Left ventricle myocardium inferior (tissue), 1 donor: ENCODE measurements around the gene HES7. TPM values are rescaled to one million over a fixed set of nuclear protein-coding genes. Genes with fewer than 3 reads are reported as not detected.

Experiments used
- DNase-seq: peaks from one replicate; pipeline ENCODE4 v3.0.0-alpha.2; 2020
- H3K27ac ChIP-seq: fragments of 200-600 bp; replicated peaks from 2 replicates; pipeline ENCODE4 v1.8.0; 2021
- H3K27me3 ChIP-seq: fragments of 200-600 bp; 2 replicates; pipeline ENCODE4 v1.8.0; 2021; ENCODE audit warnings: low read depth
- H3K36me3 ChIP-seq: fragments of 200-600 bp; 2 replicates; pipeline ENCODE4 v1.8.0; 2021
- H3K4me1 ChIP-seq: fragments of 200-600 bp; 2 replicates; pipeline ENCODE4 v1.8.0; 2021
- H3K4me3 ChIP-seq: fragments of 200-600 bp; 2 replicates; pipeline ENCODE4 v1.8.0; 2021; ENCODE audit warnings: mild to moderate bottlenecking, moderate library complexity
- H3K9me3 ChIP-seq: fragments of 200-600 bp; replicated peaks from 2 replicates; pipeline ENCODE4 v1.8.0; 2021
- intact Hi-C: fragments of 100-400 bp; cut with micrococcal nuclease; formaldehyde crosslinking; loops from one replicate; pipeline ENCODE4 v1.11.0; 2022
- total RNA-seq: library from RNA; stranded (reverse); fragmentation: NEBNext Ultra II Directional; extraction: Animal tissue kit (Norgen Biotek cat#: 25700); gene quantifications from one replicate; pipeline ENCODE4 v1.2.1, GENCODE V29; 2021
- TF ChIP-seq, protein P1 (sequence below): fragments of 200-600 bp; IDR thresholded peaks from 2 replicates; pipeline ENCODE4 v1.8.0; 2021; ENCODE audit warnings: antibody characterized with exemption, mild to moderate bottlenecking, borderline replicate concordance
- donor health status: DM: no; HTN: yes; CAD: no; lungs with severe emphysema.

Gene HES7
- total RNA-seq, 1 donor from 2014 or later, result not detected

DNA sequence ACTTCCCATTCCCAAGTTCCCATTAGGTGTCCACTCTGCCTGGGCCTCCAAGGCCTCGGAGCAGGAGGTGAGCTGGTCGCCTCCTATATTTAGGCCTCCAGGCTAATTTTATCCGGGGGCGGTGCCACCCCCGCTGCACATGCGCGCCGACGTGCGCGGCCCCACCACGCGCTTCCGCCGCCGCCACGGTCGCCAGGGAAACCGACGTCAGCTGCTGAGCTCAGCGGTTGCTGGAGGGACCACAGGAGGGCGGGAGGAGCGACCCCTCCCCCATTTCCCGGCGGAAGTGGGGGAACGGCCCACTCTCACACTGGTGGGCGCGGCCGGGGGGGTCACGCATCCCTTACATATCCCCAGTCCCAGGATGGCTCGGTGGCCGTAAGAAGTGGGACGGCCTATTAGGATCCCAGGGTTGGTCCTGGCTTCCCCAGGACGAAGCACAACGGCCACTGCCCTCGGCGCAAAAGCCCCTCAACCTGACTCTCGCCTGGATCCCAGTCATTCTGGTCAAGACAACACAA lies 27.3 kb upstream of the HES7 start:
- Histone ChIP-seq H3K36me3 (peaks cover 52% of the 10 kb centered on the region), H3K9me3 (no peaks in the 10 kb centered on the region), H3K27ac (peak overlapping the region; percentile 99), H3K27me3 (no peaks in the 10 kb centered on the region), H3K4me1 (peaks cover 75% of the 10 kb centered on the region), H3K4me3 (peak overlapping the region; percentile 75)
- peak; percentile 93 for DNase-seq
- intact Hi-C loops, result no loop called here
- TF ChIP-seq, protein P1, sequence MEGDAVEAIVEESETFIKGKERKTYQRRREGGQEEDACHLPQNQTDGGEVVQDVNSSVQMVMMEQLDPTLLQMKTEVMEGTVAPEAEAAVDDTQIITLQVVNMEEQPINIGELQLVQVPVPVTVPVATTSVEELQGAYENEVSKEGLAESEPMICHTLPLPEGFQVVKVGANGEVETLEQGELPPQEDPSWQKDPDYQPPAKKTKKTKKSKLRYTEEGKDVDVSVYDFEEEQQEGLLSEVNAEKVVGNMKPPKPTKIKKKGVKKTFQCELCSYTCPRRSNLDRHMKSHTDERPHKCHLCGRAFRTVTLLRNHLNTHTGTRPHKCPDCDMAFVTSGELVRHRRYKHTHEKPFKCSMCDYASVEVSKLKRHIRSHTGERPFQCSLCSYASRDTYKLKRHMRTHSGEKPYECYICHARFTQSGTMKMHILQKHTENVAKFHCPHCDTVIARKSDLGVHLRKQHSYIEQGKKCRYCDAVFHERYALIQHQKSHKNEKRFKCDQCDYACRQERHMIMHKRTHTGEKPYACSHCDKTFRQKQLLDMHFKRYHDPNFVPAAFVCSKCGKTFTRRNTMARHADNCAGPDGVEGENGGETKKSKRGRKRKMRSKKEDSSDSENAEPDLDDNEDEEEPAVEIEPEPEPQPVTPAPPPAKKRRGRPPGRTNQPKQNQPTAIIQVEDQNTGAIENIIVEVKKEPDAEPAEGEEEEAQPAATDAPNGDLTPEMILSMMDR, result peak; percentile 21

DNA sequence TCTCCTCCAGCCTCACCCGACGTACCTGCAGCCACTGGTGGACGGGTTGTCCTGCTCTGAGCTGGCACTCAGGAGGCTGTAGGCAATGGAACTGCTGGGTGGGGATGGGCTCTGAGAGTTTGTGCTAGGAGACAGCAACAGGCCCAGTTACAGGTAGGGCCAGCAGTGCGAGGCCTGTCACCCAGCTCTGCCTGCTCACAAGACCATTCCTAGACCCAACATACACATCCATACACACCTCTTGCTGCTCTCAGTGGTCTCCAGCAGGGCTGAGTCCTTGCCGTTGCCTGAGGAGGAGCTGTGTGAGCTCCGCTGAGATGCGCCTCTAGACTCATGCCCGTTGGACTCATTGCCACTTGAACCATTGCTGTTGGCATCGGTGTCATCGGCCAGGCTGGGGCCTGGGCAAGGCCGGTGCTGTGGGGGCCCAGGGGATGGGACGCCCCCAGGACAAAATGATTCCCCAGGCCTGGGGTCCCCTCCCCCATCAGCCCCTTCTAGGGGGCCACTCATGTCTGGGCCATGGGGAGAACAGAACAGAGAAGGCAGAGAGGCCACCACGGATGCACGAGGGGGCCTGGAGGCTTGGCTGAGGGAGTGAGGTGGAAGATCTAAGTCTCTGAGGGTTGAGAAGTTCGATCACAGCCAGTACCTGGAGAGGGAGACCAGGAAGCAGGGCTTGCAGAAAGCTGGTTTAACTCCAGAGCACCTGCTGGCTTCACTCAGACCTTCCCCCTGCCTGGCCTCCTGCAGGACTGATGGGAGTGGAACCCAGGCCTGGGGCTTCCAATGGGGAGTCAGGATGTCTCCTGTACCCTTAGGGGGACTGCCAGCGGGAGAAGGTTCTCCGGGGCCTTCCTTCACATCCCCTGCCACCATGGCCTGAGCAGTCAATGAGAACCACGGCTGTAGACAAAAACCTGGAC lies 26.6 kb upstream of the HES7 start:
- Histone ChIP-seq H3K4me3 (peak overlapping the region; percentile 75), H3K4me1 (peaks cover 76% of the 10 kb centered on the region), H3K27ac (peak overlapping the region; percentile 99), H3K9me3 (no peaks in the 10 kb centered on the region), H3K27me3 (no peaks in the 10 kb centered on the region), H3K36me3 (peaks cover 59% of the 10 kb centered on the region)
- intact Hi-C loops, result no loop called here
- no peak for DNase-seq
- TF ChIP-seq, protein P1, result no peak

DNA sequence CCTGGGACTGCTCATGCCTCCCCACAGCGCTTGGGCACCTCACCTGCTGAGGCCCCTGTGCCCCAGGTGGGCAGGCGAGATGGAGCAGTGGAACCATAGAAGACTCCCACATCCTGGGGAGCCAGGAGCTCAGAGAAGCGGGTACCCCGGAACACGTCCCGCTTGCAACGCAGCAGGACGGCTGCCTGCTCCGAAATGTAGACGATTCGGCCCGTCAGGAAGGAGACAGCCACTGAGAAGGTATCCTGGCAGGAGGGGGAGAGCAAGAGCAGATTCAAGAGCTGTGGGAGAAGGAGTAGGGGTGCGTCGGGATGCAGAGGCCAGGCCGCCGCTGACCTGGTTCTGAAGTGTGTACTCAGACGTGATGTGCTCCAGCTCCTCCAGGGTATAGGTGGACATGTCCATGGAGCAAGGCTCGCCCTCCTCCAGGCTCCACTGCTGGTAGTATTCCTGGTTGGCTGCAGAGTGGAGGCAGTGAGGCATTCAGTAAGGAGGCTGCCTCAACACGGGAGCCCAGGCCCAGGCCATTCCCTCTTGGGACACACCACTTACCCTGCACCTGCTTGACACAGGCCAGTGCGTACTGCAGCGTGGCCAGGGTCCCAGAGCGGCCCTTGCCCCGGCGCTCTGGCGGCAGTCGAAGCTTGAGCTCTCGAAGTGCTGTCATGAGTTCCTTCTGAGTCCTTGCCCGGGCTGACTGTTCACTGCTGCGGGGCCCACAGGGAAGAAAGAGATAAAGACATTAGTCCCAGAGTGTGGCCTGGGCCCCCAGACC lies 25.7 kb upstream of the HES7 start:
- TF ChIP-seq, protein P1, result no peak
- intact Hi-C loops, result no loop called here
- Histone ChIP-seq H3K27ac (peak overlapping the region; percentile 99), H3K27me3 (no peaks in the 10 kb centered on the region), H3K4me1 (peaks cover 81% of the 10 kb centered on the region), H3K4me3 (peak overlapping the region; percentile 75), H3K9me3 (no peaks in the 10 kb centered on the region), H3K36me3 (peaks cover 68% of the 10 kb centered on the region)
- no peak for DNase-seq

DNA sequence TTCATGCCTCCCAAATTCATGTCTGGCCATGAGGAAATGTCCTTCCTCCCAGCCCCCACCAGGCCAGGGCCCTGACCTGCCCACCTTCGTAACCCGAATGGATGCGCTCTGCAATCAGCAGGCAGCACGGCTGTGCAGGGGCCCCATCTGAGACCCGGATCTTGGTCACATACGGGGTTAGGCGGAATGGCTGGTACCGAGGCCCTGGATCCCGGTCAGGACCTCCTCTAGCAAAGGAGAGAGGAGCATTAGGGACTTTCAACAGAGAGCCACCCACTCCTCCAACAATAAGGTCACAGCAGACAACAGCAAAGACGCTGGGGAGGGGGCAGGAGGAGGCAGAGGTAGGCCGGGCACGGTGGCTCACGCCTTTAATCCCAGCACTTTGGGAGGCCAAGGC lies 24.7 kb upstream of the HES7 start:
- peaks cover 78% of the 10 kb centered on the region for H3K36me3 ChIP-seq
- H3K27me3 ChIP-seq, result no peaks in the 10 kb centered on the region
- no peaks in the 10 kb centered on the region for H3K9me3 ChIP-seq
- intact Hi-C loops, result no loop called here
- no peak overlapping the region for H3K4me3 ChIP-seq
- H3K27ac ChIP-seq, result peak overlapping the region; percentile 99
- H3K4me1 ChIP-seq, result peaks cover 82% of the 10 kb centered on the region
- TF ChIP-seq, protein P1, result no peak
- no peak for DNase-seq

DNA sequence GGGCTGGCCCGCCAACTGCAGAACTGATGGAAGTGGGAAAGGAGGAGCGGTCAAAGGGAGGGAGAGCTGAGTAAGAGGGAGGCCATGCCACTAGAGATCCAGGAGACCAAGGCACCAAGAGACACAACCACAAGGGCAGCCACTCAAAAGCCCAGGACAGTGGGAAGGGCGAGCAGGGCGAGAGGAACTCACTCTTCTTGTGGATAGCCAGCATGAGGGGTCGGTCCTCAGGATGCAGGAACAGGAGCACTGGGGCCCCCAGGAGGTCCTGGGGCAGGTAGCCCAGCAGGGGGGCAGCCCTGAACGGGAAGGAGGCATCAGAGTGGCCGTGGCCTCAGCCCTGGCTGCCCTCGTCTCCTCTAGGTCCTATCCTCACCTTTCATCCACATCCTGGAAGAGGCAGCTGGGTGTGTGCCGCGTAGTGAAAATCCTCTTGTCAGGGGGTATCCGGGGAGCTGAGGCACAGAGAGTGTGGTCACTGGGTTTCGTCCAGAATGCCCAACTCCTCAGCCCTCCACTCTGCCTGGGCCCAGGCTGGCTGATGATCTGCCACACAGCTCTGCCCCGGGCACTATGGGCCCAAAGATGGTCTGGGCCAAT lies 24.0 kb upstream of the HES7 start:
- Histone ChIP-seq H3K36me3 (peaks cover 80% of the 10 kb centered on the region), H3K4me3 (no peak overlapping the region), H3K4me1 (peaks cover 81% of the 10 kb centered on the region), H3K27ac (peak overlapping the region; percentile 99), H3K9me3 (no peaks in the 10 kb centered on the region), H3K27me3 (no peaks in the 10 kb centered on the region)
- TF ChIP-seq, protein P1, result no peak
- no peak for DNase-seq
- intact Hi-C loops, result no loop called here
